ENCODE data around the gene BCAP31. TPM values are rescaled to one million over a fixed set of nuclear protein-coding genes. Genes with fewer than 3 reads are reported as not detected.

The BCAP31 gene
- total RNA-seq, 1 donor from 2014 or later, result 117 TPM

DNA sequence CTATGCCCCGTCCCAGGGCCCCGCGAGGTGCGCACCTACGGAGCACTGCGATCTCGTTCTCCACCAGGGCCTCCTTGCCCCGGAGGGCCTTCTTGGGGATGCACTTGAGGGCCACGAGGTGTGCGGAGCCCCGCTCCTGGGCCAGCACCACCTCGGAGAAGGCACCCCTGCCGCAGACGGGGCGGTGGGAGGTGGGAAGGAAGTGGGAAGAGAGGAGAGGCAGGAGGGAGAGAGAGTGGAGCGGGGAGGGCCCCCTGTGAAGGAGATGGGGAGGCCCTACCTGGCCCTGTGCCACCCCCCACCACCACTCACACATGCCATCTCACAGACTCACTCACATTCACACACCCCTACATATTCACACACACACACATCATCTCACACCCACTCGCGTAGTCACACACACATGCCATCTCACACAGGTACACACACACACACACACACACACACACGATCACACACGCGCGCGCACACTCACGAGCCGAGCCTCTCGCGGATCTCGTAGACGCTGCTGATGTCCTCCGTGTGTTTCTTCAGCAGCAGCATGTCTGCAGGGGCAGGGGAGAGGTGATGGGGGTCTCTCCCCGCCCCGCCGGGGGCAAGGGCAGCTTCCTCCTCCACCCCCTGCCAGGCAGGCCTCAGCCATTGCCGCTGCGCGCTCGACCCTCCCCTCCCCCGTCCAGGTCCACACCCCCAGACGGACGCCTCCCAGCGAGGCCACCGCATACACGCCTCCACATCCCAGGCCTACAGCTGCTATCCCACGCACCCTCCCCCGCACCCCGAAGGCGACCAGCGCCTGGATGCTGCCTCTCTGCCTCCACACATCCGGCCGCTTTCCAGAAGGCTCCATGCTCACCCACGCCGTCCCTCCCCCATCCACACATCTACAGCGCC is 51.4 kb downstream of the BCAP31 start:
- Mint-ChIP-seq H3K9me3 (peaks cover 3% of the 10 kb centered on the region), H3K27me3 (ENCODE audit: low read depth) (peaks cover 33% of the 10 kb centered on the region), H3K36me3 (ENCODE audit: low read depth) (peaks cover 4% of the 10 kb centered on the region), H3K4me1 (peaks cover 12% of the 10 kb centered on the region), H3K4me3 (no peak overlapping the region), H3K27ac (ENCODE audit: unreplicated experiment) (peak overlapping the region; percentile 96)
- DNase-seq (ENCODE audit: low read depth, low spot score), result no peak
- TF ChIP-seq, protein P1, sequence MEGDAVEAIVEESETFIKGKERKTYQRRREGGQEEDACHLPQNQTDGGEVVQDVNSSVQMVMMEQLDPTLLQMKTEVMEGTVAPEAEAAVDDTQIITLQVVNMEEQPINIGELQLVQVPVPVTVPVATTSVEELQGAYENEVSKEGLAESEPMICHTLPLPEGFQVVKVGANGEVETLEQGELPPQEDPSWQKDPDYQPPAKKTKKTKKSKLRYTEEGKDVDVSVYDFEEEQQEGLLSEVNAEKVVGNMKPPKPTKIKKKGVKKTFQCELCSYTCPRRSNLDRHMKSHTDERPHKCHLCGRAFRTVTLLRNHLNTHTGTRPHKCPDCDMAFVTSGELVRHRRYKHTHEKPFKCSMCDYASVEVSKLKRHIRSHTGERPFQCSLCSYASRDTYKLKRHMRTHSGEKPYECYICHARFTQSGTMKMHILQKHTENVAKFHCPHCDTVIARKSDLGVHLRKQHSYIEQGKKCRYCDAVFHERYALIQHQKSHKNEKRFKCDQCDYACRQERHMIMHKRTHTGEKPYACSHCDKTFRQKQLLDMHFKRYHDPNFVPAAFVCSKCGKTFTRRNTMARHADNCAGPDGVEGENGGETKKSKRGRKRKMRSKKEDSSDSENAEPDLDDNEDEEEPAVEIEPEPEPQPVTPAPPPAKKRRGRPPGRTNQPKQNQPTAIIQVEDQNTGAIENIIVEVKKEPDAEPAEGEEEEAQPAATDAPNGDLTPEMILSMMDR (conservative IDR thresholded peaks at IDR 0.05), result no peak

DNA sequence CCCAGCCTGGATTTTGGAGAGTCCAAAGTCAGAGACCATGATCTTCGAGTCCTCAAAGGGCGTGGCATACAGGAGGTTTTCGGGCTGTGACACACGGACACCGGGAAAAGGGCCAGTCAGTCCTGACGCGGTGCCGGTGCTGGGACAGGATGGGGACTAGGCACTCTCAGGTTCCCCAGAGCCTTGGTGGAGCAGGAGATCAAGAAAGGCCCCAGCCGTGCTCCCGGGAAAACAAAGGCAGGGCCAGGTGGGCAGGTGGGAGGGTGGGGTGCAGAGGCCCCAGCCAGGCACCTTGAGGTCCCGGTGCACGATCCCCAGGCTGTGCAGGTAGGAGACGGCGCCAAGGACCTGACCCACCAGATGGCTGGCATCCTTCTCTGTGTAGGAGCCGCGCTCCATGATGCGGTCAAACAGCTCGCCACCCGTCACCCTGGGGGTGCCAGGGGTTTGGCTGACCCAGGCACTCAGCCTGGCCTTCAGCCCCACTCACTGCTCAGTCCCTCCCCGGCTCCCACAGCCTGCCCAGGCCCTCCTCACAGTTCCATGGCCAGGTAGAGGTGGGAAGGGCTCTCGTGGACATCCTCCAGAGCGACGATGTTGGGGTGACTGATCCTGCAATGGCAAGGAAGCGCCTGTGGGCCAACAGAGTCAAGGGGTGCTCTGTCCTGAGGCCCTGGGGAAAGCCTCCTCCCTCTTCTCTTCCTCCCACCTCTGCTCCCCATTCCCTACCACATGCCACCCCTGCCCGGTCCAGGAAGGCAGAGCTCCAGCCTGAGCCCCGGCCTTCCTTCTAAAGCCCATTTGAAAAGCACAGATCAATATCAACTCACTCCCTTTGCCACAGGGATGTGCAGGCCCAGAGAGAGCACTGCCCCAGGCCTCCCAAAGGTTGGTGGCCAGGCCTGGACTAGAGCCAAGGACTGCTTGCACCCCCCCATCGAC is 52.3 kb downstream of the BCAP31 start:
- TF ChIP-seq, protein P1 (conservative IDR thresholded peaks at IDR 0.05), result no peak
- Mint-ChIP-seq H3K9me3 (peaks cover 5% of the 10 kb centered on the region), H3K27me3 (ENCODE audit: low read depth) (peaks cover 40% of the 10 kb centered on the region), H3K36me3 (ENCODE audit: low read depth) (peaks cover 4% of the 10 kb centered on the region), H3K27ac (ENCODE audit: unreplicated experiment) (no peak overlapping the region), H3K4me1 (peaks cover 14% of the 10 kb centered on the region), H3K4me3 (no peak overlapping the region)
- no peak for DNase-seq (ENCODE audit: low read depth, low spot score)

DNA sequence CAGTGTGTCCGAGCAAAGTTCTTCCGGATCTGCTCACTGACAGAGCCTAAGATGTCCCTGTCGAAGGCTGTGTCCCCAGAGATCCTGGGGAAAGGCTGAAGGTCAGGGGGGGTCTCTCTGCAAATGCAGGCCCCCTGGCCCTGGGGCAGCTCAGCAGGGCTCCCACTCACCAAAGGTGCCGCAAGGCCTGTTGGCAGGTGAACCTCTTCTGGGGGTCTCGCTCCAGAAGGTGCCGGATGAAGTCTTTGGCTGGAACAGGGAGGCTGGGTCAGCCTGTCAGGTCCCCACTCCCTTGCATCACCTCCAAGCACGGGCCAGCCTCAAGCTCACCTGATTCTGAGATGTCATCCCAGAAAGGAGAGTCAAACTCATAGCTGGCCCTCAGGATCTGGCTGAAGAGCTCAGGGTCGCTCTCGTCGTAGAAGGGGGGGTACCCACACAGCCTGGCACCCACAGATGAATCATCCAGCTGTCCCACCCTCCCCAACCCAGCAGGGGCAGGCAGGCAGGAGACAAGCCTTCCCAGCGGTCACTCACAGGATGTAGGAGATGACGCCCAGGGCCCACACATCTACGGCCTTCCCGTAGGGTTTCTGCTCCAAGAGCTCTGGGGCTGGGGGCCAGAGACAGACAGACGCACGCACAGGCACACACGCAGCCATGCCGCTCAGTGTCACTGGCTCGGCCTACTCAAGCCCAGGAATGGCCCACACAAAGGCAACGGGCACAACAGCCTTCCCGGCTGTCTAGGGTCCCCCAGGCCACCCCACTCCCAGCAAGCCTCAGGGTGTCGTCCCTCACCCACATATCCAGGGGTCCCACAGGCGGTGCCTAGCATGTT is 53.2 kb downstream of the BCAP31 start:
- DNase-seq (ENCODE audit: low read depth, low spot score), result no peak
- peaks cover 14% of the 10 kb centered on the region for H3K4me1 Mint-ChIP-seq
- TF ChIP-seq, protein P1 (conservative IDR thresholded peaks at IDR 0.05), result no peak
- peaks cover 47% of the 10 kb centered on the region for H3K27me3 Mint-ChIP-seq (ENCODE audit: low read depth)
- H3K9me3 Mint-ChIP-seq, result peaks cover 5% of the 10 kb centered on the region
- H3K36me3 Mint-ChIP-seq (ENCODE audit: low read depth), result peaks cover 4% of the 10 kb centered on the region
- no peak overlapping the region for H3K27ac Mint-ChIP-seq (ENCODE audit: unreplicated experiment)
- no peak overlapping the region for H3K4me3 Mint-ChIP-seq

DNA sequence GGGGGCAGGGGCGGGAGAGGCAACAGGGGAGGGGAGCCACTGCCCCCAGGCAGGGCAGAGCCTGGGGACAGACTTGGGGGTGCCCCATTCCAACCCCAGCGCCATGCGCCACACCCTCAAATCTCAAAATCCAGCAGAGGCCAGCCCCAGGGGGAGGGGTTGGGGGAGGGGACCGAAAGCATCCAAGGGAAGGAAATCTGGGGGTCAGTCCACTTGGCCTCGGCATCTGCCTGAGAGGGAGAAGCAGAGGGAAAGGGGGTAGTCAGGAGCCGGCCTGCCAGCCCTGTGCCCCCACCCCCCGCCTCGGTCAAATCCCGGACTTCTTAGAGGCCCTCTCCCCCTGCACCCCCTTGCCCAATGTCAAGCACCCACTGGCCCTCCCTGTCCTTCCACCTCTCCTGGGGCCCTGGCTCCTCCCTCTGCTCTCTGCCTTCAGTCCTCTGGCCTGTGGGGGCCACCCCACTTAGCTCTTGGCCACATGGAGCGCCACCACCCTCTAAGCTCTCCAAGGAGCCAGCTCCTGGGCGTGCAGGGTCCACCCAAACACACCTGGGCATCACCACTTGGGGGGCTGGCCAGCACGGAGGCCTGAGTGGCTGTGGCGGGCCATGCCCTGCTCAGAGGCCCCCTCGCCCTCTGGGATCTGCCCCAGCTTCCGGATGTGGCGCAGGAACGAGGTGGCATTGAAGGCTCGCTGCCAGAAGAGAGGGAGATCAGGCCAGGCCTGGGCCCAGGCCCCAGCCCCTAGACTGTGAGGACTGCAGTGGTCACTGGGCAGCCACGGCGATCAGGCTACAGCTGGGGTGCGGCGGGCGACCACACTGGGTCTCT is 54.1 kb downstream of the BCAP31 start:
- peaks cover 4% of the 10 kb centered on the region for H3K36me3 Mint-ChIP-seq (ENCODE audit: low read depth)
- H3K27me3 Mint-ChIP-seq (ENCODE audit: low read depth), result peaks cover 52% of the 10 kb centered on the region
- TF ChIP-seq, protein P1 (conservative IDR thresholded peaks at IDR 0.05), result no peak
- DNase-seq (ENCODE audit: low read depth, low spot score), result no peak
- H3K9me3 Mint-ChIP-seq, result peaks cover 5% of the 10 kb centered on the region
- H3K4me1 Mint-ChIP-seq, result peaks cover 14% of the 10 kb centered on the region
- no peak overlapping the region for H3K27ac Mint-ChIP-seq (ENCODE audit: unreplicated experiment)
- H3K4me3 Mint-ChIP-seq, result no peak overlapping the region
